SK-N-SH treated with all-trans-retinoic acid at 6 μM for 48 hours (cell line): ENCODE data around the gene POC1A.

Source experiments
- ATAC-seq: fragments of 200-7000 bp; cut with Tn5 transposase; 3 replicates; pipeline ENCODE4 v1.9.1; 2020; ENCODE audit warnings: mild to moderate bottlenecking, moderate library complexity
- ARNTL ChIP-seq: fragments of 450-650 bp; formaldehyde crosslinking; IDR thresholded peaks from 2 replicates; pipeline ENCODE4 v1.5.0; 2020; ENCODE audit warnings: low read depth, mild to moderate bottlenecking, moderate library complexity, borderline replicate concordance
- BACH2 ChIP-seq: fragments of 250-450 bp; sonication (Bioruptor Pico); IDR thresholded peaks from 2 replicates; pipeline ENCODE4 v1.9.0; 2021; ENCODE audit warnings: mild to moderate bottlenecking, borderline replicate concordance
- CREB5 ChIP-seq: fragments of 250-450 bp; sonication (Bioruptor Pico); IDR thresholded peaks from 2 replicates; pipeline ENCODE4 v1.5.1; 2020; ENCODE audit warnings: low read depth, mild to moderate bottlenecking, moderate library complexity
- CSDC2 ChIP-seq: fragments of 250-450 bp; sonication (Bioruptor Pico); IDR thresholded peaks from 2 replicates; pipeline ENCODE4 v1.5.0; 2020; ENCODE audit warnings: mild to moderate bottlenecking, moderate library complexity
- ESRRG ChIP-seq: fragments of 250-450 bp; sonication (Bioruptor Pico); IDR thresholded peaks from 2 replicates; pipeline ENCODE4 v1.6.1; 2021; ENCODE audit warnings: mild to moderate bottlenecking
- GLIS3 ChIP-seq: fragments of 250-450 bp; sonication (Bioruptor Pico); IDR thresholded peaks from 2 replicates; pipeline ENCODE4 v1.5.0; 2020; ENCODE audit warnings: mild to moderate bottlenecking, moderate library complexity
- ISL1 ChIP-seq: fragments of 250-450 bp; sonication (Bioruptor Pico); IDR thresholded peaks from 2 replicates; pipeline ENCODE4 v2.1.2; 2022; ENCODE audit warnings: mild to moderate bottlenecking, moderate library complexity
- OSR1 ChIP-seq: fragments of 250-450 bp; sonication (Bioruptor Pico); IDR thresholded peaks from 2 replicates; pipeline ENCODE4 v1.8.0; 2022; ENCODE audit warnings: moderate library complexity, mild to moderate bottlenecking, inconsistent platforms
- PPARA ChIP-seq: fragments of 250-450 bp; sonication (Bioruptor Pico); IDR thresholded peaks from 2 replicates; pipeline ENCODE4 v1.5.0; 2020; ENCODE audit warnings: mild to moderate bottlenecking, borderline replicate concordance
- RARB ChIP-seq: fragments of 250-450 bp; sonication (Bioruptor Pico); IDR thresholded peaks from 2 replicates; pipeline ENCODE4 v1.8.0; 2021; ENCODE audit warnings: mild to moderate bottlenecking, moderate library complexity
- SNAI2 ChIP-seq: fragments of 250-450 bp; sonication (Bioruptor Pico); IDR thresholded peaks from 2 replicates; pipeline ENCODE4 v1.5.0; 2020; ENCODE audit warnings: mild to moderate bottlenecking, moderate library complexity
- TCF4 ChIP-seq: fragments of 250-450 bp; sonication (Bioruptor Pico); IDR thresholded peaks from 2 replicates; pipeline ENCODE4 v1.8.0; 2021; ENCODE audit warnings: mild to moderate bottlenecking, moderate library complexity, borderline replicate concordance
- TOX ChIP-seq: fragments of 250-450 bp; sonication (Bioruptor Pico); IDR thresholded peaks from 2 replicates; pipeline ENCODE4 v1.8.0; 2021; ENCODE audit warnings: mild to moderate bottlenecking, moderate library complexity, borderline replicate concordance
- TSHZ2 ChIP-seq: fragments of 250-450 bp; sonication (Bioruptor Pico); IDR thresholded peaks from 2 replicates; pipeline ENCODE4 v1.5.0; 2020; ENCODE audit warnings: mild to moderate bottlenecking, moderate library complexity
- ZC3H10 ChIP-seq: fragments of 250-450 bp; sonication (Bioruptor Pico); IDR thresholded peaks from 2 replicates; pipeline ENCODE4 v1.5.1; 2021; ENCODE audit warnings: mild to moderate bottlenecking, moderate library complexity
- ZFP3 ChIP-seq: fragments of 250-450 bp; sonication (Bioruptor Pico); IDR thresholded peaks from 2 replicates; pipeline ENCODE4 v1.5.0; 2020; ENCODE audit warnings: mild to moderate bottlenecking, moderate library complexity
- ZFP30 ChIP-seq: fragments of 450-650 bp; formaldehyde crosslinking; IDR thresholded peaks from 2 replicates; pipeline ENCODE4 v1.5.0; 2022; ENCODE audit warnings: mild to moderate bottlenecking, moderate library complexity
- ZNF565 ChIP-seq: fragments of 450-650 bp; formaldehyde crosslinking; conservative IDR thresholded peaks from 2 replicates; pipeline ENCODE4 v1.5.0; 2020; ENCODE audit warnings: low read depth, mild to moderate bottlenecking, moderate library complexity
- ZNF70 ChIP-seq: fragments of 450-650 bp; formaldehyde crosslinking; IDR thresholded peaks from 2 replicates; pipeline ENCODE4 v1.5.0; 2020; ENCODE audit warnings: mild to moderate bottlenecking, moderate library complexity
- ZNF8 ChIP-seq: fragments of 450-650 bp; formaldehyde crosslinking; IDR thresholded peaks from 2 replicates; pipeline ENCODE4 v1.5.0; 2020; ENCODE audit warnings: mild to moderate bottlenecking, moderate library complexity
- TF ChIP-seq, protein P1 (sequence below): fragments of 250-450 bp; sonication (Bioruptor Pico); IDR thresholded peaks from 2 replicates; pipeline ENCODE4 v1.8.0; 2021; ENCODE audit warnings: low read depth, mild to moderate bottlenecking, moderate library complexity, borderline replicate concordance
- TF ChIP-seq, protein P2 (sequence below): fragments of 250-450 bp; sonication (Bioruptor Pico); IDR thresholded peaks from 2 replicates; pipeline ENCODE4 v1.8.0; 2020; ENCODE audit warnings: mild to moderate bottlenecking, moderate library complexity, borderline replicate concordance
- TF ChIP-seq, protein P3 (sequence below): fragments of 250-450 bp; sonication (Bioruptor Pico); IDR thresholded peaks from 2 replicates; pipeline ENCODE4 v1.5.1; 2021; ENCODE audit warnings: mild to moderate bottlenecking, moderate library complexity

The POC1A gene

GRCh38 chr3:52175416-52176179 lies 21.4 kb upstream of the POC1A start:
- ATAC-seq, result no peak
- TF ChIP-seq GLIS3 (CRISPR knock-in tag), result no peak
- TF ChIP-seq SNAI2, result no peak
- no peak for TF ChIP-seq ARNTL
- TF ChIP-seq RARB (CRISPR knock-in tag), result no peak
- no peak for TF ChIP-seq ZFP3 (CRISPR knock-in tag)
- TF ChIP-seq BACH2 (CRISPR knock-in tag), result no peak
- TF ChIP-seq ZNF565 (CRISPR knock-in tag), result no peak
- TF ChIP-seq TOX (CRISPR knock-in tag), result no peak
- TF ChIP-seq ESRRG, result no peak
- TF ChIP-seq CREB5 (CRISPR knock-in tag), result no peak
- TF ChIP-seq CSDC2 (CRISPR knock-in tag), result no peak
- no peak for TF ChIP-seq ZFP30
- TF ChIP-seq, protein P1, sequence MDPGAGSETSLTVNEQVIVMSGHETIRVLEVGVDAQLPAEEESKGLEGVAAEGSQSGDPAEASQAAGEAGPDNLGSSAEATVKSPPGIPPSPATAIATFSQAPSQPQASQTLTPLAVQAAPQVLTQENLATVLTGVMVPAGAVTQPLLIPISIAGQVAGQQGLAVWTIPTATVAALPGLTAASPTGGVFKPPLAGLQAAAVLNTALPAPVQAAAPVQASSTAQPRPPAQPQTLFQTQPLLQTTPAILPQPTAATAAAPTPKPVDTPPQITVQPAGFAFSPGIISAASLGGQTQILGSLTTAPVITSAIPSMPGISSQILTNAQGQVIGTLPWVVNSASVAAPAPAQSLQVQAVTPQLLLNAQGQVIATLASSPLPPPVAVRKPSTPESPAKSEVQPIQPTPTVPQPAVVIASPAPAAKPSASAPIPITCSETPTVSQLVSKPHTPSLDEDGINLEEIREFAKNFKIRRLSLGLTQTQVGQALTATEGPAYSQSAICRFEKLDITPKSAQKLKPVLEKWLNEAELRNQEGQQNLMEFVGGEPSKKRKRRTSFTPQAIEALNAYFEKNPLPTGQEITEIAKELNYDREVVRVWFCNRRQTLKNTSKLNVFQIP, result no peak
- no peak for TF ChIP-seq ISL1 (CRISPR knock-in tag)
- TF ChIP-seq ZC3H10 (CRISPR knock-in tag), result no peak
- TF ChIP-seq, protein P2, sequence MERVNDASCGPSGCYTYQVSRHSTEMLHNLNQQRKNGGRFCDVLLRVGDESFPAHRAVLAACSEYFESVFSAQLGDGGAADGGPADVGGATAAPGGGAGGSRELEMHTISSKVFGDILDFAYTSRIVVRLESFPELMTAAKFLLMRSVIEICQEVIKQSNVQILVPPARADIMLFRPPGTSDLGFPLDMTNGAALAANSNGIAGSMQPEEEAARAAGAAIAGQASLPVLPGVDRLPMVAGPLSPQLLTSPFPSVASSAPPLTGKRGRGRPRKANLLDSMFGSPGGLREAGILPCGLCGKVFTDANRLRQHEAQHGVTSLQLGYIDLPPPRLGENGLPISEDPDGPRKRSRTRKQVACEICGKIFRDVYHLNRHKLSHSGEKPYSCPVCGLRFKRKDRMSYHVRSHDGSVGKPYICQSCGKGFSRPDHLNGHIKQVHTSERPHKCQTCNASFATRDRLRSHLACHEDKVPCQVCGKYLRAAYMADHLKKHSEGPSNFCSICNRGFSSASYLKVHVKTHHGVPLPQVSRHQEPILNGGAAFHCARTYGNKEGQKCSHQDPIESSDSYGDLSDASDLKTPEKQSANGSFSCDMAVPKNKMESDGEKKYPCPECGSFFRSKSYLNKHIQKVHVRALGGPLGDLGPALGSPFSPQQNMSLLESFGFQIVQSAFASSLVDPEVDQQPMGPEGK (CRISPR knock-in tag), result no peak
- TF ChIP-seq ZNF70 (CRISPR knock-in tag), result no peak
- no peak for TF ChIP-seq TSHZ2 (CRISPR knock-in tag)
- no peak for TF ChIP-seq PPARA
- no peak for TF ChIP-seq TCF4 (CRISPR knock-in tag)

DNA sequence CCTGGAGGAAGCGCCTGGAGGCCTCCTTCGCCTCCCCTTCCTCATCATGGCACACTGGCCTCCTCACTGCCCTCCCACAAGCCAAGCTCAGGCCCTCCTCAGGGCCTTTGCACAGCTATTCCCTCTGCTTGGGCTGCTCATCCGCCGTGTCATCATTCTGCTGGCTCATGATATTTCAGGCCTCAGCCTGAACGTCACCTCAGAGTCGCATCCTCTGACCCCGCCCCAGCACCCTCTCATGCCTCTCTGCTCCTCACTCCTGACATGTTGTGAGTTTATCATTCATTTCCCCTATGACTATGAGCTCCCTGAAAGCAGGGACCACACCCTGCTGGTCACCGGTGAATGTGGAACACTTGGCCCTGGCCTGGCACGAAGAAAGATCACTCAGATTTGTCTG lies 20.7 kb upstream of the POC1A start:
- ATAC-seq, result no peak
- TF ChIP-seq ZNF70 (CRISPR knock-in tag) (no peak), ZNF8 (CRISPR knock-in tag) (no peak), ISL1 (CRISPR knock-in tag) (no peak), ZFP30 (no peak), PPARA (no peak), ZFP3 (CRISPR knock-in tag) (no peak)

DNA sequence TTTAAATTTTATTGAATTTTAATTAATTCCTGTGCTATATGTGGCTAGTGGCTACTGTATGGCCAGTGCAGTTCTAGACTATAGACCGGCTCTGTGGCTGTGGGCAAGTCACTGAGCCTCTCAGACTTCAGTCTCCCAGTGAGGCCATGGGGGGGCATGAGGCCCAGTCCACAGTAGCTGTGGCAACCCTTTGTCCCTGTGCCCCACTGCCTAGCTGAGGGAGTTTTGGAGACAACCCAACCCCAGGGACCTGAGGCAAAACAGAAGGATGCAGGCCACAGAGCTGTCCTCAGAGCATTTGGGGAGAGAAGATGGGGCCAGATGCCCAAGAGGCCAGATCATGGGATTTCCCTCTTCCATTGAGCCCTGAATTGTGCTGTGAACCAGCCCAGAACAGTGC lies 18.9 kb upstream of the POC1A start:
- ATAC-seq, result no peak
- TF ChIP-seq BACH2 (CRISPR knock-in tag), result no peak
- TF ChIP-seq PPARA, result no peak
- TF ChIP-seq, protein P3, sequence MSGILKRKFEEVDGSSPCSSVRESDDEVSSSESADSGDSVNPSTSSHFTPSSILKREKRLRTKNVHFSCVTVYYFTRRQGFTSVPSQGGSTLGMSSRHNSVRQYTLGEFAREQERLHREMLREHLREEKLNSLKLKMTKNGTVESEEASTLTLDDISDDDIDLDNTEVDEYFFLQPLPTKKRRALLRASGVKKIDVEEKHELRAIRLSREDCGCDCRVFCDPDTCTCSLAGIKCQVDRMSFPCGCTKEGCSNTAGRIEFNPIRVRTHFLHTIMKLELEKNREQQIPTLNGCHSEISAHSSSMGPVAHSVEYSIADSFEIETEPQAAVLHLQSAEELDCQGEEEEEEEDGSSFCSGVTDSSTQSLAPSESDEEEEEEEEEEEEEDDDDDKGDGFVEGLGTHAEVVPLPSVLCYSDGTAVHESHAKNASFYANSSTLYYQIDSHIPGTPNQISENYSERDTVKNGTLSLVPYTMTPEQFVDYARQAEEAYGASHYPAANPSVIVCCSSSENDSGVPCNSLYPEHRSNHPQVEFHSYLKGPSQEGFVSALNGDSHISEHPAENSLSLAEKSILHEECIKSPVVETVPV (CRISPR knock-in tag), result no peak
- TF ChIP-seq SNAI2, result no peak
- no peak for TF ChIP-seq OSR1 (CRISPR knock-in tag)
- no peak for TF ChIP-seq ESRRG
- TF ChIP-seq, protein P1, result no peak
- TF ChIP-seq CREB5 (CRISPR knock-in tag), result no peak
- TF ChIP-seq GLIS3 (CRISPR knock-in tag), result no peak
- no peak for TF ChIP-seq RARB (CRISPR knock-in tag)
- TF ChIP-seq, protein P2 (CRISPR knock-in tag), result no peak
- TF ChIP-seq ZFP30, result no peak
- TF ChIP-seq CSDC2 (CRISPR knock-in tag), result no peak
- no peak for TF ChIP-seq ZNF8 (CRISPR knock-in tag)
